Stimulated activated CD4-positive, alpha-beta T cell treated with anti-CD3 and anti-CD28 coated beads, Interleukin-4, amount 100 ng/mL, for 48 hours (primary cell): ENCODE measurements around the gene MYO15B.

Experiments
- DNase-seq, 2 donors: peaks; one replicate each; pipeline ENCODE4 v3.0.0-alpha.2; 2020; ENCODE audit warnings: low read depth in 2 of 2

The MYO15B gene

DNA sequence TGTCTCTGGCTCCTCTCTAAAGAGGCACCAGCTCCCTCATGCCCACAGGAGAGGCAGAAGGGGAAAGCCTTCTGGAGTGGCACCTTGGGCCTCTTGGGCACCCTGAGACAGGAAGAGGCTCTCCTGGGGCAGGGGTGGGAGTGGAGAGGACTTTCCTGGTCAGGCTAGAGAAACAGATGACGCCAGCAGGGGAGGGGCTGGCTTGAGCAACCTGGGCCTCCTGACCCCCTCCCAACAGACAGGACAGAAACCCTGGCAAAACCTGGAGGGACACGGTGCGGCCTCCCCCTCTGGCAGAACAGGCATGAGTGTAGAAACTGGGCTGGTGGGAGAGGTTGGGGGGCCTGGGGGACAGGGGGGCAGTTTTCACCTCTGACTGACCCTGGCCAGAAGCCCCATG lies 51.7 kb downstream of the MYO15B start:
- DNase-seq, result no peak

DNA sequence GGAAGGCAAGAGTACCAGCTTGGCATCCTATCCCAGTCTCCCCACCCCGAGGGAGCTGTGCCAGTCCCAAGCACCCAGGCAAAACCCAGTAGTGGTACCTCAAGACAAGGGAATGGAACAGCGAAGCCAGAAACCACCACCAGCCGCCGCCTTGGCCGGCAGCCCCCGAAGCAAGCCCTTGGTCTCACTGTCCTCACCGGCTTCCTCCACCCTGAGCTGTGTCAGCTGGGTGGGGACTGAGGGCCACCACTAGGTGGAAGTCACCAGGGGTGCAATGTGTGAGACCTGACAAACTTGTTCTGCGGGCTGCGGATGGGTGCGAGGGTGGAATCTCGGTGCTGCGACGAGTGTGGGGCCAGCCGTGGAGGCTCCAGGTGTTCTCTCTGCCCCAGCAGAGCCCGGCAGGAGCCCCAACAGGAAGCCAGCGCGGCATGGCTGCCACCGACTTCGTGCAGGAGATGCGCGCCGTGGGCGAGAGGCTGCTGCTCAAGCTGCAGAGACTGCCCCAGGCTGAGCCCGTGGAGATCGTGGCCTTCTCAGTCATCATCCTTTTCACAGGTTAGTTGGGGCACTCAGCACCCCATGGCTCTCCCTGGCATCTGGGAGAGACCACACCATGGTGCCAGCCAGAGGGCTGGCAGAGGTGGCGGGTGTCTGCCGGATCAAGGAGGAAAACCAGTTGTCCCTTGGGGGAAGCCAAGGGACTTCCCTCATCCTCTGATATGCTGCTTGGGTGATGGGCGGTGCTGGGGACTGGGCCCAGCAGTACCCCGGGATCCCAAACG lies 52.4 kb downstream of the MYO15B start:
- no peak for DNase-seq

DNA sequence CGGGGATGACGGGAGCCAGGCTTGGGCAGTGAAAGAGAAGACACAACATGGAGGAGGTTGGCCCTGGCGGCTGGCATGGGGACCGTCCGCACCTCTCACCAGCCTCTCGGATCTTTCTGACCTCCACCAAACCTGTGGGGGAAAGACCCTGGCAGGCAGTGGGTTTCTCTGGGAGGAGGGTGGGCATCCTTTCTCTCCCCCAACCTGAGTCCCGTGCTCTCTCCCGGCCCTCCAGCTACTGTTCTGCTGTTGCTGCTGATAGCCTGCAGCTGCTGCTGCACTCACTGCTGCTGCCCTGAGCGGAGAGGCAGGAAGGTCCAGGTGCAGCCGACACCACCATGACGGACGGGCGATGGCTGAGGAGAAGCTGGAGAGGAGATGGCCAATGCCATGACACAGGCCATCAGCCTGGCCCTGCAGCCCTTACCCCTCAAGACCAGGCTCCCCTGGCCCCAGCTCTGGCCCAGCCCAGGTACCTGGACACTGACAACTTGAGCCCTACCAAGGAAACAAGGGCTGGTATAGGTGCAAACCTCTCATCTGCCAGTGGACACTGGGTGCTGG lies 53.0 kb downstream of the MYO15B start:
- DNase-seq, result no peak

DNA sequence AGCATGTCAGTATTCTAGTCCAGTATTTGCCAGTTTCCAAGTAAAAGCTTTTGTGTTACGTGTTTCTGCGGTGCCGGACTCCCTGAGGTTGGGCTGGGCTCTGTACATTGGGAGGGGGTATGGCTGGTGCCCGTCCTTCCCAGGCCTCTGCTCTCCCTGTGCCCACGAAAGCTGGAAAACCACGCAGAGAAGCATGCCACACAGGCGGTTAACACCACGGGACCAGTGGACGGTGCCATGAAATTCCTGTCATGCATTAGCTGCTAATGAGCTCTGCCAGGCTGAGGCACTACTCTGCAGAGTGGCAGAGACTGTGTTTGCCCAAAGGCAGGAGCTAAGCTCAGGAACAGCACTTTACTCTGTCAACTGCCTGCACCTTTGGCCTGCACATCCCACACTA lies 53.7 kb downstream of the MYO15B start:
- no peak for DNase-seq

DNA sequence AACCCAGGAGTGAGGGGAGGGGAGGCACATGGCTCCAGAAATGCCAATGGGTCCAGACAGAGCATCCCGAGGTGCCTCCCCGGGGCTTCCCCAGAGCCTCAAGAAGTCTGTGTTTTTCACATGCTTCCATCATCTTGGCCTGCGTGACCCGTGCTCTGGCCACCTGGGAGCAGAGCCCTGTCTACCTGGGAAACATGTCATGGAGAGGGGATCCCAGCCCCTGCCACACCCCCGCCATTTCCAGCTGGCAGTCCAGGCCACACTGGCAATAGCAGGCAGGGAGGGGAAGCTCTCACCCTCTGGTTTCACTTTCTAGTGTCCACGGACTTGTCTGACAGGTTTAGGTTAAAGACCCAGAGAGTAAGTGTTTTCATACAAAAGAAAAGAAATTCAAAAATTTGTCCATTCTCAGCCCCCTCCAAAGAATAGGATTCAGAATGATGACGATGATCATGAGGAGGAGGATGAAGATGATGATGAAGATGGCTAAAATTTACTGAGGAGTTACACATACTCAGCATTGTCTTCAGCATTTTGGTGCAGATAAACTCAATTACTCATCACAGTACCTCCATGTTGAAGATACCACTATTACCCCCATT lies 54.7 kb downstream of the MYO15B start:
- no peak for DNase-seq

DNA sequence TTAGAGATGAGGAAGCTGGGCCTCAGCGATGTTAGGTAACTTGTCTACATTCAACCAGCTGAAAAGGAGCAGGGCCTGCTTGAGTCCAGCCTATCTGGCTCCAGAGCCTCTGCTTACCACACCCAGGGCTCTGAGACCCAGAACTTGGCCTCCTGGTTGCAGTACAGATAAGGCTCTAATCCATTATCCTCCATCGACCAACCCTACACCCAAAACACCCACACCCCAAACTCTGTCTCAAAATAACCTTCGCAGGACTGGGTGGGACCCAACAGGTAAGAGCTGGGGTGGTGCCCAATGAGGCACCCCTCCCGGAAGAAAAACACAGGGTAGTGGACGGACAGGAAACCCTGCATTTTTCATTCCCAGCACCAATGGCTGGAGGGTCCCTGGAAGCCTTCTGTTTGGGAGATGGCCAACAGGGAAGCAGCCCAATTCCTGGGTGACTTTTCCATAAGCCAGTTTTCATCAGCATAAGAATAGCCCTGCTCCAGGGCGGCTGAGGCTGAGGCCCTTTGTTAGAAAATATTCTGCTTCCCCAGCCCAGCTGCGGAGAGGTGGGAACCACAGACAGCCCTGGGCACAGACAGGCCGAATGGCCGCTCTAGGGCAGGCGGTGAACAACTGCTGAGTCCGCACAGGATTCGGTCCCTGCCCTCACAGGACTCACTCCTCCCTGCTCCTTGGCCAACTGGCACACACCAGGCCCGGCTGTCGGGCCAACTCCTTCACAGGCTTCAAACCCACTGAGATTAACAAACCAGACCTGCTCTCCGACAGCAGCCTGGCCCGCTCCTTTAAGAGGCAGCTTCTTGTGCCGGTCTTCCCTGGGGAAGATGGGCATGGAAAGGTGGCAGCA lies 55.4 kb downstream of the MYO15B start:
- DNase-seq, result no peak

DNA sequence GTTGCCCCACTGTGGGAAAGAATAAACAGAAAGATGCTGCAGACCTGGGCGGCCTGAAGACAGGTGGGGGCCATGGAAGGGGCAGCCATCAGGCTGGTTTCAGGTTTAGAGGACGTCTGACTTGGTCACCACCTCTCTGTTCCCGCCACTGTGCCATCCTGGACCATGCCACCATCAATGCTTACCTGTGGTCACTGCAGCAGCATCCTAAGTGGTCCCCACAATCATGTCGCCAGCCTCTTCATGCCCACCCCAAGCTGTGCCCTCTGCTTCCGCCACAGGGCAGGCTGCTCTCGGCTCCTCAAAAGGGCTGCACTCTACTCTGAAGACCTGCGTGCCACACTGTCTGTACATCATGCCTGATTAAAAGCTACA lies 56.0 kb downstream of the MYO15B start:
- no peak for DNase-seq

DNA sequence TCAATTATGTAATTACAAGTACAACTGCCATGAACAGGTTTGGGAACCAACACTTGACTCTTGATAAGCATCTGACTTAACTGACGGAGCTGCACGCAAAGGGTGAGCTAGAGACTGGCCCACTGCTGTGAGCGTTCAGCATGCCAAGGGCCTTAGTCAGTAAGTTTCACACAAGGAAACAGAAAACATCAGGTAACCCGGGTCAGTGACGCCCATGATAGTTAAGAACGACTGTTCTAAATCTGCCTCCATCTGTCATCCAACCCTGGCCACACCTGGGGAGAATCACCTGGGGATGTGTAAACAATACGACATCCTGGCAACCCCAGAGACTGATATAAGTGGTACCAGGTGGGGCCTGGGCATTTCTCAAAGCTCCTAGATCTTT lies 57.9 kb downstream of the MYO15B start:
- DNase-seq, result no peak

DNA sequence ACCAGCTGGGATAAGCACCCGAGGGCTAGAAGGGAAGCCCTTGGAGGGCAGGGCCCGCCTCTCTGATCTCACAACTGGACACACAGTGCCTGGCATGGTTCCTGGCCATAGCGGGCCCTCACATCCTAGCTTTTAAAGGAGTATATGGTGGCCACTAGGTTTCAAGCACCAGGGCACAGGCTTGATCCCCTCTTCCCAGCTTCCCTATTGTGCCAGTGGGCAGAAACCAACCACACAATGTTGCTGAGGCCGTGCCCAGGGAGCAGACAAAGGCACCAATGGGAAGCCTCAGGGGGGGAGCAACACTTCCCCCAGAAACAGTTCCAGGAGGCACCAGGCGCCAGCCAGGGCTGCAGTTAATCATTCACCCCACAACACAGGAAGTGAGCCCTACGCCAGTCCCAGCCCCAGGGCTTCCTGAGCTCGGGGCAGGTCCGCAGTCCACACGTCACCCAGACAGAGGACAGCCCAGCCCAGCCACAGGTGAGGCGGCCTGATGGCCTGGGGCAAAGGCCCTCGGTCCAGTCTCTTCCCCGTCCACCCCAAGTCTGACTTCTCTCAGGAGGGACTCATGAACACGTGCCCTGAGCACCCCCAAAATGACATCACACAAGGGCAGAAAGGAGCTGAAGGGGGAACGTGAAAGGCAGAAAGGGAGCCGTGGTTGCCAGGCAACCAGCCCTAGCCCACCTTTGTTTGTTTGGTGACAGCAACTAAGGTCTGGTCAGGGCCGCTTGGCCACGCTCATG lies 58.5 kb downstream of the MYO15B start:
- DNase-seq, result no peak

DNA sequence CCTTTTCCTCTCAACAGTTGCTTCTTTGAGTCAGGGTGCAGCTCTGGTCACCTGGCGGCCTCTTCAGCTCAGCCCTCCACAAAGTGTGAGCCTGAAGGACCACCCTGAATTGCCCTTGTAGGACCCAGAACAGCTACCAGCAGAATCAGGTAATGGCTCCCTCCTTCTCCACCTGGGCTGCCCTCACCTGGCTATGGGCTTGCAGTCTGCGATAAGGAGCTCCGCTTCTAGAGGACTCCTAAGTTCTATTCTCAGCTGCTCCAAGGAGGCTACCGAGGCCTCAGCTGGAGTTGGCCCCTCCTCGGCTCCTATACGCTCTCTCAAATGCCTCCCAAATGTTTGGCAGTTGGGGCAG lies 59.0 kb downstream of the MYO15B start:
- DNase-seq, result no peak

DNA sequence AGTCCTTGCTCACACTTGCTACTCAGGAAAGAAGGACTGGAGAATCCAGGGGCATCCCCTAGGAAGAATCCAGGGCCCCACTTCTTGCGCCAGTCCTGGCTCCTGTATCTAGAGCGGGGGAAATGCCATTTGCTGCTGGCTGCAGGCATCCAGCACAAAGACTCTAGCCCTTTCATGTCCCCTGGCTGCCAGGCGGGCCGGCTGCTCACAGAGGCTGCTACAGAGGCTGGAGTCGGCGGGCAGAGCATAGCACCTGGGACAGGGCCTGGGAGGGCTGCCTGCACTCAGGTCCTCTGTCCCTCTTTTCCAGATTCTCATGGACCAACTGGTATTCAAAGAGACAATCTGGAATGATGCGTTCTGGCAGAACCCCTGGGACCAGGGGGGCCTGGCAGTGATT lies 59.5 kb downstream of the MYO15B start:
- no peak for DNase-seq

DNA sequence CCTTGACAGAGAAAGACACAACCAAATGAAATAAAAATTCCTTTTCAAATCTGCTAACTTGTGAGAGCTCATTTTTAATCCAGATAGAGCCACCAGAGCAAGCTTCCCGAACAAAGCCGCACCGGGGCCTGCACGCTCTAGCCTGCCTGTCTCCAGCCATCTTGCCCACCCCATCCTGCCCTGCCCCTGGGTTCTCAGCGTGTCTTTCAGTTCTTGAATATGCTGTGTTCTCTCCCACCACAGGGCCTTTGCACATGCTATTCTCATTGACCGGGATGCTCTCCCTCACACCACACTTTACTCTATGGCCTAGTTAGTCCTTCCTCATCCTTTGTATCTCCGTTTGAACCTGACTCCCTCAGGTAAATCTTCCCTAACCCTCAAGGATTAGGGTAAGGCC lies 60.3 kb downstream of the MYO15B start:
- no peak for DNase-seq

DNA sequence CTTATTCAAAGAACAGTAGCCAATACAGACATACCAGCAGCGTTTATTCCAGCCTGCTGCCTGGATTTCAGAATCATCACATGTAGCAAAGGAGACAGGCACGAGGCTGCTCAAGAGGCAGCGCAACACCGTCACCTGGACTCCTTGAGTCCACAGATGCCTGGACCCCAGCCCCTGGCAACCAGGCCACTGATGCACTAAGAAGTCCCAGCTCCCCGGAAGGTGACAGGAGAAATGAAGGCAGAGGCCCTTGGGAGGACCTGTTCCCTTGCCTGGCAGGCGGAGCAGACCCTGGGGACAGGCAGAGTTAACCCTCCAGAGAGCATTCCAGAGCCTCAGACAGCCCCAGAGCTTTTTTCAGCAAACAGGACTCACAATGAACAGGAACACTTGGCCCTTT lies 62.1 kb downstream of the MYO15B start:
- no peak for DNase-seq

DNA sequence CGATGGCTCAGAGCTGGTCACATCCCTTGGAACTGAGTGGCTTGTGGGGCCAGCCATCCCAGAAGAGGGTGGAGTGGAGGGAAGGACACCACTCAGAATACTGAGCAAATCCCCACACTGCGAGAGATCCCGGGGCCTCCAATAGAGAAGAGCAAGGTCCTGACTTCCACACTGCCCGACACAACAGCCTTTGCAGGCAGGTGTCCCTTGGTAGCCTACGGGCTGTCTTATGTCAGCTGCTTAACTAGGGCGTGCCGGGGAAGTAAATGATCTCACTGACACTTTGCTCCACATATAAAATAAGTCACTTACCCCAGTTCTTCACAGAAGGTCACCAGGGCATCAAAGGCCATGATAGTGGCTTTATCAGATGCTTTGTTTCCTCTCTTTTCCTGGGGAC lies 63.3 kb downstream of the MYO15B start:
- no peak for DNase-seq

DNA sequence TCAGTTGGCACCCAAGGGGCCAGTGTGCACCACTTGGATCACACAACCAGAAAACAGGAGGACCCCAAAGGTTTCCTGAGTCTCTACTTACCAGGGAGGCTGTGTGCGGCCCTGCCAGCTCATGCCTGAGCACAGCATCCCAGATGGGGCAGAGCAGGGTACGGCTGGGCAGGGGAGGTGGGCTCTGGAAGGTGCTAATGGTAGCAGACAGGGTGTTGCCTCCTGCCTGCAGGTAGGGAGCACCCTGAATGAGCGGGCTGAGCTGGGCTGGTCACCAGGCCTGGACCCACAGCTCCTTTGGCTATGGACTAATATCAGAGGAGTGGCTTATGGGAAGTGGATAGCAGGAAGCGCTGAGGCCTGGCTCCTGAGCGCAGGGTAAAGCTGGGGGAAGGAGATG lies 64.7 kb downstream of the MYO15B start:
- no peak for DNase-seq

DNA sequence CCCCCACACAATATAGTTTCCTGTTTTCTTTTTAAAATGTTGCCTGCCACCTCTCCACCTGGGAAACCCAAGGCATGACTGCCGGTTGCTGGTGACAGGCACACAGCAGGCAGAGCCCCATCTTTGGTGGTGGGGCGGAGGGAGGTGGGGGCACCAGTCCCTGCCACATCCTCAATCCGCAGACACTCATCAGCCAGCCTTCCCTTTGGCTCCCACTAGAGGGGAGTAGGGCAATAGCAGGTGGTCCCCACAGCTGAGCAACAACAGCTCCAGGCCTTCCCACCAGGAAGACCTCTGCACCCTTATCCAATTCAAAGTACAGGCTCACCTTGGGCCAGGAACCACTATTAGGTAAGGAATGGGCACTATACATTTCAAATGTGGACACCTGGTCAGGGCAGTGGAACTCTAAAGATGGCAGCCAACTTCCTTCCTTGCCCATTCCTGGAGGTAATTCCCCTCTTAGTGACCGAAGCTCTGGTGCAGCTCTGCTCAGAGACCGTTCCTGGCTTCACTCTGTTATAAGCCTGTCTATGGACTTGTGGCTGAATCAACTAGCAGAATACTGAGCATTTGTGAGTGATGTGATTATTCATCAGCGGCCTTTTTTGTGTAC lies 65.4 kb downstream of the MYO15B start:
- no peak for DNase-seq

DNA sequence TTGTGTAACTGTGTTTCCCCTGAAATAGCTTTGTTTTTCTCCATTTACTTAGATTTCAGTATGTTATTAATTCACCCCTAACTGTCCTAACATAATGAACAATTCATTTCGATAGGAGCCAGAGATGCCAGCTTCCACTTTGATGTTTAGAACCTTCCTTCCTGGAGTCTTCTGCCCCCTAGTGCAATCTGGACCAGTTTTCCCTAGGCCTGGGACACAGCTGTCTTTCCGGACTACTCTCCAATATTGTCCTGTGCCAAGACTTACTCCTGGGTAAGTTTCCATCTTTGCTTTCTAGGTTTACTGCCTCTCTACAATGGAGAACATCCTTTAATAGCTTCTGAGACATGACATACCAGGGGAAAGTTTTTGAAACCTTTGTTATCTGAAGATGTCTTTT lies 66.6 kb downstream of the MYO15B start:
- no peak for DNase-seq

DNA sequence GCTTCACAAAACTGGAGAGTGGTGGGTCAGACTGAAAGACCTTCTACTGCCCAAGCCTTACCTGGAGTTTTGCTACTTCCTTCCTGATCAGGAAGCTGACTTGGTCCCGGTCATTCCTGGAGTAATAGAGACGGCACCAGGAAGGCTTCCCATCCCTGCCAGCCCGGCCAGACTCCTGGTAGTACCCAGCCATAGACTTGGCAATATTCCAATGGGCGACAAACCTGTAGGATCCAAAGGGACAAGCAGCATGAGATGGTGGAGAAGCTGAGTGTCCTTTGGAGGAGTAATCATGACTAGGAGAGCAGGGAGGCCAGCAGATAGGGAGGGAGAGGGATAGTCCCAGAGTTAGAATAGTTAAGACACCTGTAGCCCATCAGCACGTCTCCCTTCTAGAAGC lies 70.6 kb downstream of the MYO15B start:
- DNase-seq, result no peak

DNA sequence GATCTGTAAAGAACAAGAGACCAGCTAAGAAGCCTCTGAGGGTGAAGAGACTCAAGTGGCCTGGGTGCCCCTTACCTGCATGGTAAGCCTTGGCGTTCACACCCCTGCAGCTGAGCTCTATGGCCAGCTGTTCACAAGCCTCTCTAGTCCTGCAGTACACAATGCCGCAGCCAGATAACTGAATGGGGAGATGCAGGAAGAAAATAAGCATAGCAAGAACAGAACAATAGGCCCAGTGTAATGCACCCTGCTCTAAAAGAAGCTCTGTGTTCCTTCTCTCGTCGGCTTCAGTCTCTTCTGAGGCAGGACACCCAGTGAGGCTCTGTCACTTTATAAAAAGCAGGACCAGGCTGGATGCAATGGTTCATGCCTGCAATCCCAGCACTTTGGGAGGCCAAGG lies 73.9 kb downstream of the MYO15B start:
- no peak for DNase-seq

DNA sequence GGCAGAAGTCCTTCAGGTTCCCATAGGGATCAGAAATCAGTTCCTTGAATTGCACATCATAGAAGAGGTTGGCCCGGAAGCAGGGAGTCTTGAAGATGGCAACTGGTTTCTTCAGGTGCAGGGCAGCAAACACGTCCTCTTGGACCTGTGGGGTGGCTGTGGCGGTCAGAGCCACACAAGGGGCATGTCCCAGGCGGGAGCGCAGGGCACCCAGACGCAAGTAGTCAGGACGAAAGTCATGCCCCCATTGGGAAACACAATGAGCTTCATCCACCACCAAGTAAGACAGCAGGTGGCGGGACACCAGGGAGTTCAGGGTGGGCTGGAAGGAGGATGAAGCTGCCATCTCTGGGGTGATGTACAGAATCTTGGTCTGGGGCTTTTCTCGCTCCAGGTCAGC lies 74.9 kb downstream of the MYO15B start:
- no peak for DNase-seq

DNA sequence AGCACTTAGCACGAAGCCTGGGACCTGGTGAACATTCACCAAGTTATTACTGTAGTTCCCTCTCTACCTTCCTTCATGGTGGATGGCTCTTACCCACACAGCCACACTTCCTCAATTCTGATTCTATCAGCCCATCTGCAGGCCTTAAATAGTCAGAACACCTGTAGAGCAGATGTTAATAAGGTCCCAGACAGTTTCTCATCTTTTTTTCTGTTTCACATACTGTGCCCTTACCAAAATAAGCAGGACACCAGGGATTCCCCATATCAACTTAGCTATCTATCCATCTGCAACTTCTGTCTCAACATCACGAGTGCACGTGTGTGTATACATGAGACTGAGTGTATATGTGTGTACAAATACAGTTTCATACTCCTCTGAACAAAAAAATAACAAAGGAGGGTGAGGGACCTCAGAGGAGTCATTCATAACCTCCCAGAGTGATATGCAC lies 76.5 kb downstream of the MYO15B start:
- DNase-seq, result no peak
